Activated T-cell treated with anti-CD3 and anti-CD28 coated beads, Interleukin-2, amount 50 U/mL, for 72 hours (primary cell): ENCODE results near the gene SLC8B1. TPM values are rescaled to one million over a fixed set of nuclear protein-coding genes. Genes with fewer than 3 reads are reported as not detected.

Experiments
- total RNA-seq, 2 donors: library from RNA; stranded (reverse); gene quantifications; one replicate each; pipeline ENCODE4 v1.2.3, GENCODE V29; 2022

Gene SLC8B1
- total RNA-seq, 2 donors from 2014 or later: 25.9 to 27.4 TPM

Other genes starting within 250 kb of the SLC8B1 start
- 10 to 100 TPM in 1 of 2 donors, 1 to 10 TPM in 1; 6.7 to 13.4 TPM for gene RASAL1, start 199.3 kb downstream of the SLC8B1 start, total RNA-seq
- 1 to 10 TPM; 2.0 to 2.1 TPM for gene CFAP73, start 185.4 kb downstream of the SLC8B1 start, total RNA-seq
- 10 to 100 TPM; 81.4 to 82.7 TPM for gene DDX54, start 149.6 kb downstream of the SLC8B1 start, total RNA-seq
- 10 to 100 TPM; 21.3 to 25.1 TPM for gene RITA1, start 149.4 kb downstream of the SLC8B1 start, total RNA-seq
- 10 to 100 TPM; 74.7 to 84.0 TPM for gene TPCN1, start 113.6 kb downstream of the SLC8B1 start, total RNA-seq
- gene PLBD2, start 23.5 kb upstream of the SLC8B1 start, total RNA-seq: 10 to 100 TPM; 13.2 to 14.7 TPM
- gene SDS, start 68.8 kb upstream of the SLC8B1 start, total RNA-seq: not detected
- gene SDSL, start 87.3 kb upstream of the SLC8B1 start, total RNA-seq: 1 to 10 TPM in 1 of 2 donors, under 1 TPM in 1; 0.29 to 3.2 TPM
- under 1 TPM; 0.07 to 0.19 TPM for gene LHX5, start 136.8 kb upstream of the SLC8B1 start, total RNA-seq